GM12864 (cell line): ENCODE results near the gene ILKAP.
A peak's percentile ranks its signal among the peaks of the same experiment; 100 is the strongest.

Experiments used
- DNase-seq: peaks from one replicate; pipeline ENCODE4 v3.0.0-alpha.2; 2011; ENCODE audit warnings: low read depth
- H3K4me3 ChIP-seq: 2 replicates; pipeline ENCODE4 v1.5.1; 2011; ENCODE audit warnings: mild to moderate bottlenecking, low read depth, low read length, control low read depth
- TF ChIP-seq, protein P1 (sequence below): IDR thresholded peaks from 2 replicates; pipeline ENCODE4 v1.5.1; 2011; ENCODE audit warnings: low read depth, mild to moderate bottlenecking, moderate library complexity, low read length, control low read depth, inconsistent platforms; ENCODE audit errors: missing control alignments

The ILKAP gene

DNA sequence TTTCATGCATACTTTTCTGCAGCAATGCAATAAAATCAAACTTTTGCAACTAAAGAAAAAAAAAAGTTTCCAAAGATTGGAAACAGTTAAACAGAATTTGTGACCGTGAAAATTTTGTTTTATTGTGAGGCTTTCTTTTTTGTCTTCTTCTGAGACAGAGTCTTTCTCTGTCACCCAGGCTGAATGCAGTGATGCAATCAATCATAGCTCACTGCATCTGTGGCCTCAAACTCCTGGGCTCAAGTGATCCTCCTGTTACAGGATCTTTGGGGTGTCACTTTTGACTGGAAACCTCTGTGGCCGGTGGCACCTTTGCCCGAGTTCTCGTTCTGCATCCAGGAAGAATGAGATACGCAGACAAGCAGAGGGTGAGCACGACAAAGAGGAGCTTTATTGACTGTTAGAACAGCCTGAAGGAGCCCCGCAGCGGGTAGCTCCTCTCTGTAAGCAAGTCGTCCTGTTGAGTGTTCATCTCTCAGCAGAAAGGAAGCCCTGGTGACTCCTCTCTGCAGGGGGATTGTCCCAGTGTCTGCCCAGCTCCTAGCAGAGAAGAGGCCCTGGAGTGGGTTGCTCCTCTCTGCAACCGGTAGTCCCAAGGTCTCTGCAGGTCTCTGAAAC is 16.9 kb upstream of the ILKAP start:
- TF ChIP-seq, protein P1, sequence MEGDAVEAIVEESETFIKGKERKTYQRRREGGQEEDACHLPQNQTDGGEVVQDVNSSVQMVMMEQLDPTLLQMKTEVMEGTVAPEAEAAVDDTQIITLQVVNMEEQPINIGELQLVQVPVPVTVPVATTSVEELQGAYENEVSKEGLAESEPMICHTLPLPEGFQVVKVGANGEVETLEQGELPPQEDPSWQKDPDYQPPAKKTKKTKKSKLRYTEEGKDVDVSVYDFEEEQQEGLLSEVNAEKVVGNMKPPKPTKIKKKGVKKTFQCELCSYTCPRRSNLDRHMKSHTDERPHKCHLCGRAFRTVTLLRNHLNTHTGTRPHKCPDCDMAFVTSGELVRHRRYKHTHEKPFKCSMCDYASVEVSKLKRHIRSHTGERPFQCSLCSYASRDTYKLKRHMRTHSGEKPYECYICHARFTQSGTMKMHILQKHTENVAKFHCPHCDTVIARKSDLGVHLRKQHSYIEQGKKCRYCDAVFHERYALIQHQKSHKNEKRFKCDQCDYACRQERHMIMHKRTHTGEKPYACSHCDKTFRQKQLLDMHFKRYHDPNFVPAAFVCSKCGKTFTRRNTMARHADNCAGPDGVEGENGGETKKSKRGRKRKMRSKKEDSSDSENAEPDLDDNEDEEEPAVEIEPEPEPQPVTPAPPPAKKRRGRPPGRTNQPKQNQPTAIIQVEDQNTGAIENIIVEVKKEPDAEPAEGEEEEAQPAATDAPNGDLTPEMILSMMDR = no peak
- H3K4me3 ChIP-seq = no peak overlapping the region
- no peak for DNase-seq

- H3K4me3 ChIP-seq = no peak overlapping the region
- DNase-seq = no peak
- TF ChIP-seq, protein P1 = no peak
Measured at GRCh38 chr2:238216651-238217184, 13.2 kb upstream of the ILKAP start.

GRCh38 chr2:238207006-238207405 is 3.5 kb upstream of the ILKAP start:
- H3K4me3 ChIP-seq = no peak overlapping the region
- TF ChIP-seq, protein P1 = no peak
- no peak for DNase-seq

- peak overlapping the region; percentile 54 for H3K4me3 ChIP-seq
- TF ChIP-seq, protein P1 = no peak
- DNase-seq = no peak
Measured at GRCh38 chr2:238203973-238204683, 633 bp upstream of the ILKAP start.

- DNase-seq = no peak
- TF ChIP-seq, protein P1 = no peak
Measured at GRCh38 chr2:238202326-238203093, 985 bp downstream of the ILKAP start.

GRCh38 chr2:238190445-238190844 is 13.1 kb downstream of the ILKAP start:
- DNase-seq = no peak
- TF ChIP-seq, protein P1 = no peak
- H3K4me3 ChIP-seq = no peak overlapping the region

More at GRCh38 chr2:238202326-238203093, 985 bp downstream of the ILKAP start:
- H3K4me3 ChIP-seq = peak overlapping the region; percentile 83
